HepG2 (cell line): Measurements from ENCODE around the gene VWCE. TPM values are rescaled to one million over a fixed set of nuclear protein-coding genes. Genes with fewer than 3 reads are reported as not detected.

ENCODE experiments used
- polyA plus RNA-seq, 8 experiments: library from polyadenylated mRNA; depleted of rRNA in 3 of 8; stranded (reverse) in 7 of 8; unstranded in 1 of 8; fragments of >200 nt; fragmentation: Illumina TruSeq in 4 of 8; extraction: Trizol in 4 of 8; gene quantifications; 2 replicates each; pipeline versions ENCODE4 v1.2.1 to v1.2.3, GENCODE V29; 2011 to 2016; ENCODE audit warnings: low read depth in 4 of 8, missing spikeins in 1 of 8, mixed read lengths in 1 of 8; ENCODE audit not compliant: insufficient read depth in 1 of 8
- total RNA-seq, 5 experiments: library from RNA; depleted of rRNA; stranded (reverse); fragments of >200 nt; fragmentation: Illumina TruSeq; extraction: Trizol; gene quantifications; 2 replicates each; pipeline ENCODE4 v1.2.3, GENCODE V29; 2016; ENCODE audit warnings: low read depth in 1 of 5

The VWCE gene
- total and polyA plus RNA-seq, 2 of the 13 experiments (the other 11 are each of a cell fraction or from before 2014, with no cell fraction given) = 27.6 to 58.3 TPM

Other genes starting within 250 kb of the VWCE start
- not detected in 2 replicates for gene CD5, start 192.8 kb downstream of the VWCE start, total RNA-seq (2016; rRNA removed; fragmentation: Illumina TruSeq; extraction: Trizol)
- gene CD5, start 192.8 kb downstream of the VWCE start, polyA plus RNA-seq (2011; rRNA removed) = not detected in 2 replicates
- 8.0 and 8.8 TPM in 2 replicates for gene VPS37C, start 133.9 kb downstream of the VWCE start, total RNA-seq (2016; rRNA removed; fragmentation: Illumina TruSeq; extraction: Trizol)
- 7.5 and 8.8 TPM in 2 replicates for gene VPS37C, start 133.9 kb downstream of the VWCE start, polyA plus RNA-seq (2011; rRNA removed)
- gene PGA3, start 91.8 kb downstream of the VWCE start, total RNA-seq (2016; rRNA removed; fragmentation: Illumina TruSeq; extraction: Trizol) = not detected in 2 replicates
- not detected in 2 replicates for gene PGA3, start 91.8 kb downstream of the VWCE start, polyA plus RNA-seq (2011; rRNA removed)
- gene PGA4, start 73.0 kb downstream of the VWCE start, total RNA-seq (2016; rRNA removed; fragmentation: Illumina TruSeq; extraction: Trizol) = not detected in 2 replicates
- gene PGA4, start 73.0 kb downstream of the VWCE start, polyA plus RNA-seq (2011; rRNA removed) = not detected in 2 replicates
- gene PGA5, start 54.1 kb downstream of the VWCE start, total RNA-seq (2016; rRNA removed; fragmentation: Illumina TruSeq; extraction: Trizol) = not detected in 2 replicates
- not detected in 2 replicates for gene PGA5, start 54.1 kb downstream of the VWCE start, polyA plus RNA-seq (2011; rRNA removed)
- 266 and 292 TPM in 2 replicates for gene DDB1, start 37.8 kb upstream of the VWCE start, total RNA-seq (2016; rRNA removed; fragmentation: Illumina TruSeq; extraction: Trizol)
- gene DDB1, start 37.8 kb upstream of the VWCE start, polyA plus RNA-seq (2011; rRNA removed) = 175 and 217 TPM in 2 replicates
- 173 and 197 TPM in 2 replicates for gene TKFC, start 37.9 kb upstream of the VWCE start, total RNA-seq (2016; rRNA removed; fragmentation: Illumina TruSeq; extraction: Trizol)
- gene TKFC, start 37.9 kb upstream of the VWCE start, polyA plus RNA-seq (2011; rRNA removed) = 147 and 237 TPM in 2 replicates
- 11.5 and 14.9 TPM in 2 replicates for gene CYB561A3, start 66.6 kb upstream of the VWCE start, total RNA-seq (2016; rRNA removed; fragmentation: Illumina TruSeq; extraction: Trizol)
- gene CYB561A3, start 66.6 kb upstream of the VWCE start, polyA plus RNA-seq (2011; rRNA removed) = 11.4 and 14.7 TPM in 2 replicates
- gene TMEM138, start 67.1 kb upstream of the VWCE start, total RNA-seq (2016; rRNA removed; fragmentation: Illumina TruSeq; extraction: Trizol) = 29.7 and 43.5 TPM in 2 replicates
- gene TMEM138, start 67.1 kb upstream of the VWCE start, polyA plus RNA-seq (2011; rRNA removed) = 51.0 and 61.0 TPM in 2 replicates
- 25.2 and 25.4 TPM in 2 replicates for gene TMEM216, start 97.3 kb upstream of the VWCE start, total RNA-seq (2016; rRNA removed; fragmentation: Illumina TruSeq; extraction: Trizol)
- gene TMEM216, start 97.3 kb upstream of the VWCE start, polyA plus RNA-seq (2011; rRNA removed) = 53.7 and 60.1 TPM in 2 replicates
- gene CPSF7, start 134.7 kb upstream of the VWCE start, total RNA-seq (2016; rRNA removed; fragmentation: Illumina TruSeq; extraction: Trizol) = 29.4 and 34.1 TPM in 2 replicates
- gene CPSF7, start 134.7 kb upstream of the VWCE start, polyA plus RNA-seq (2011; rRNA removed) = 36.8 and 40.6 TPM in 2 replicates
- gene SDHAF2, start 134.8 kb upstream of the VWCE start, total RNA-seq (2016; rRNA removed; fragmentation: Illumina TruSeq; extraction: Trizol) = 44.2 and 53.3 TPM in 2 replicates
- 70.4 and 70.5 TPM in 2 replicates for gene SDHAF2, start 134.8 kb upstream of the VWCE start, polyA plus RNA-seq (2011; rRNA removed)
- gene LRRC10B, start 213.4 kb upstream of the VWCE start, total RNA-seq (2016; rRNA removed; fragmentation: Illumina TruSeq; extraction: Trizol) = not detected in 2 replicates
- not detected in 2 replicates for gene LRRC10B, start 213.4 kb upstream of the VWCE start, polyA plus RNA-seq (2011; rRNA removed)